Measurements from ENCODE around the gene PPP6R2.
A peak's percentile ranks its signal among the peaks of the same experiment; 100 is the strongest.

The PPP6R2 gene, protein sequence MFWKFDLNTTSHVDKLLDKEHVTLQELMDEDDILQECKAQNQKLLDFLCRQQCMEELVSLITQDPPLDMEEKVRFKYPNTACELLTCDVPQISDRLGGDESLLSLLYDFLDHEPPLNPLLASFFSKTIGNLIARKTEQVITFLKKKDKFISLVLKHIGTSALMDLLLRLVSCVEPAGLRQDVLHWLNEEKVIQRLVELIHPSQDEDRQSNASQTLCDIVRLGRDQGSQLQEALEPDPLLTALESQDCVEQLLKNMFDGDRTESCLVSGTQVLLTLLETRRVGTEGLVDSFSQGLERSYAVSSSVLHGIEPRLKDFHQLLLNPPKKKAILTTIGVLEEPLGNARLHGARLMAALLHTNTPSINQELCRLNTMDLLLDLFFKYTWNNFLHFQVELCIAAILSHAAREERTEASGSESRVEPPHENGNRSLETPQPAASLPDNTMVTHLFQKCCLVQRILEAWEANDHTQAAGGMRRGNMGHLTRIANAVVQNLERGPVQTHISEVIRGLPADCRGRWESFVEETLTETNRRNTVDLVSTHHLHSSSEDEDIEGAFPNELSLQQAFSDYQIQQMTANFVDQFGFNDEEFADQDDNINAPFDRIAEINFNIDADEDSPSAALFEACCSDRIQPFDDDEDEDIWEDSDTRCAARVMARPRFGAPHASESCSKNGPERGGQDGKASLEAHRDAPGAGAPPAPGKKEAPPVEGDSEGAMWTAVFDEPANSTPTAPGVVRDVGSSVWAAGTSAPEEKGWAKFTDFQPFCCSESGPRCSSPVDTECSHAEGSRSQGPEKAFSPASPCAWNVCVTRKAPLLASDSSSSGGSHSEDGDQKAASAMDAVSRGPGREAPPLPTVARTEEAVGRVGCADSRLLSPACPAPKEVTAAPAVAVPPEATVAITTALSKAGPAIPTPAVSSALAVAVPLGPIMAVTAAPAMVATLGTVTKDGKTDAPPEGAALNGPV

DNA sequence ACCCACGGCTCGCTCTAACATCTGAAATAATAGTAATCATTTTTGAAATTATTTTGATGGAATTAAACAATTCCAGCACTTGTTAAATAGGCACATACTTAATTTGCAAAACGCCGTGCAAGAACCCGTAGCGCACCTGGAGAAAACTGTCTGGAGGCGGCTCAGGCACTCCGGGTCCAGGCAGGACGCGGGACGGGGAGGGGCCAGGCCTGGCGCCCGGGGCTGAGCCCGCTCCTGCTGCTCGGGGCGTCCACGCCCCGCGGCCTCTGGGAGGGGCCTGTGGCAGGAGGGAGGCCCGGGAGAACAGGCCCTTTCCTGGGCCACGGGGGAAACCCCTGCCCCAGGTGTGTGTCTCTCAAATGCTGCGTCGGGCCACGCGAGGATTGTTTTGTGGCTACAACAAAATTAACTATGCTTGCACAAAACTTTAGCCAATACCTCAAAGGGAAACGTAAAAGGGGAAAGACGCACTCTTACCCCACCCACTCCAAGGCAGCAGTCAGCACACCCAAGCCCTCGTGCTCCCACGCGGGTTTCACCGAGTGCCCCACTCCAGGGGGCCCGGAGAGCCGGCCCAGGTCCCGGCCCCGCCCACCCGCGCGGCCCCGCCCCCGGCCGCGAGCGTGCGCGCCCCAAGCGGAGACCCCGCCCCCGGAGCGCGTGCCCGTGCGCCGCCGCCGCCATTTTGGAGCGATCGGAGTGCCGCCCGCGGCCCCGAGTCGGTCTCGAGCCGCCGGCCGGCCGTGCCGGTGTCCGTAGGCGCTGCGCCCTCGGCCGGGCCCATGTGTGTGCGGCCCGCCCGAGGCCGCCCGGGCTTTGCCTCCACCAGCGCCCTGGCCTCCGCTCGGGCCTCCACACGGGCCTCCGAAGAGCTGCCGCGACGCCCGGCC is at the start of gene PPP6R2:
Gene PPP6R2 (plus strand): TSS at position 677 of the 890 bp plus-strand sequence. CDS start 50,582 bp downstream, outside the sequence.
- peak; percentile 81 for DNase-seq

DNA sequence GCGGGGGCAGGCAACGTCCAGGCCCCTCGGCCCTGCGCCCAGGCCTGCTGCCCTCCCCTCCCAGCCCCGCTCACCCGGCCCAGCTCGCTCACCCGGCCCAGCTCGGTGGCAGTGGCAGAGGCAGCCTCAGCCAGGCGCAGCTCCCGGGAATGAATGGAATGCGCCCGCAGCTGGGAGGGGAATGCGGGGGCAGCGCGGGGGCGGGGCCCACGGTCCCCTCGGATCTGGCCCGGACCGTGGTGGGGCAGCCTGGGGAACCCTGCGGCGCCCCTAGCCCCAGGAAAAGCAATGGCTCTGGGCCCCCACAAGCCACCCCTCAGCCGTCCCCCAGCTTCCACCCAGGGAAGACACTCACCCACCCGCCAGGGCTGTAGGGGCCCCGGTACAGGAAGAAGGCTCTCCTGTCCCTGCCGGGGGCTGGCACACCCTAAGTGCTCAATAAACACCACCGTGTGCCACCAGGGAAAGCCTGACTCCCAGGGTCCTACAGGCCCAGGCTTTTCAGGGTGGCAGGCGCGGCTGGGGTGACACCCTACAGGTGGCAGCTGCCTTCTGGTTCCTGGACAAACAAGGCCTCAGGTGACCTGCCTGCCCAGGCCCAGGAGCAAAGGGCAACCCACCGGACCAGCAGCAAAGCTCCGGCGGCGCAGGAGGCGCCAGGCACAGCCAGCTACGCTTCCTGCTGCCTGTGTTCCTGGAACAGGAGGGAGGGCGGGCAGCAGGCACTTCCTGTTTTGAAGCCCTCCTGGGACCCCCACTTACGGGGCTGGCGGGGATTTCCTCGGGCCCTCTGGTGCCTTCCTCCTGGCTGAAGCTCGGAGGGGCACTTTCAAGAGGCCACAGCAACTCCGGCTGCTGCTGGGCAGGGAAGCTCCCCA is 49.4 kb upstream of the PPP6R2 start:
- no peak for DNase-seq

DNA sequence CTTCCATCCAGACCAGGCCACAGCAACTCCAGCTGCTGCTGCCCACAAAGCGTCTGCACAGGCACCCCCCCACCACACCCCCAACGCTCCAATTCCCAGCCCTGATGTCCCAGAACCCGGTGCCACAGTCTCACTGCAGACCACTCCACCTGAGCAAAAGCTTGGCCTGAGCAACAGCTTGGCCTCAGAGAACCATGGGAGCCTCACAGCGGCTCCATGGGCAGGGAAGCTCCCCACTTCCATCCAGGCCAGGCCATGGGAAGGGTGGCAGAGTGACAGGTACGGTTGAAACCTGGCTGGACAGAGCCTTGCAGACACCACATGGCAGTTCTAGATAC is 48.8 kb upstream of the PPP6R2 start:
- DNase-seq = no peak

DNA sequence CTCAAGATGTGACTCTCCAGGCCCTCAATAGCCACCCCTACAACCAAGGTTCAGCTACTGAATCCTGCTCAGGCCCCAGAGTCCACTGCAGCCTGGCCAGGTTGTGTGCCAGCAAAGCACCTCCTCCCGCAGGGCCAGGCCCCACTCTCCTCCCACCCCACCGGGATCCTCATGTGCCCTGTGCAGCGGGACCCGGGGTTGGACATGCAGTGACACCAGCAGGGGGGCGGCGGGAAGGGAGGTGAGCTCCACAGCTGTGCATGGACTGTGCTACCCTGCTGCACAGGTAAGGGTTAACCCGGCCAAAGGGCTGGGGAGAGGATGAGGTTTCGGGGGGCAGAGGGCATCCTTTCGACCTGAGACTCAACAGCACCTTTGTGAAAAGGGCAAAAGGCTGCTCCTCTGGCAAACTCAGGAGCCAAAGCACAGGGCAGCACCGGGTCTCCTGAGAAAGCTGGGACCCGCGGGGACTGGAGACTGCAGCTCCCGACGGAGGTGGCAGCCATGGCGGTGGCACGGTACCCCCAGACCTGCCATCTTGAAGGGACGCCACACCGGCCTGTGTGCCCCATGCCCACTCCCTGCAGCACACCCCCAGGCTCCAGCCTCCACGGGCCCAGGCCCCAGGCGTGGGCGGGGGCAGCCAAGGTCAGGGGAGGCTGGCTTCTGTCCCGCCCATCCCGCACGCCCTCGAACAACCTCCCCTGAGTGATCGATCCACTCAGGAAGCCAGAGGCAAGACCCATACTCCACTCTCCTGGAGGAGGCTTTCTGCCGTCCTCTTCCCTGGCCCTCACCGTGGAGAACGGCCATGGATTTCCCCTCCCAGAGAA is 46.3 kb upstream of the PPP6R2 start:
- DNase-seq = no peak

DNA sequence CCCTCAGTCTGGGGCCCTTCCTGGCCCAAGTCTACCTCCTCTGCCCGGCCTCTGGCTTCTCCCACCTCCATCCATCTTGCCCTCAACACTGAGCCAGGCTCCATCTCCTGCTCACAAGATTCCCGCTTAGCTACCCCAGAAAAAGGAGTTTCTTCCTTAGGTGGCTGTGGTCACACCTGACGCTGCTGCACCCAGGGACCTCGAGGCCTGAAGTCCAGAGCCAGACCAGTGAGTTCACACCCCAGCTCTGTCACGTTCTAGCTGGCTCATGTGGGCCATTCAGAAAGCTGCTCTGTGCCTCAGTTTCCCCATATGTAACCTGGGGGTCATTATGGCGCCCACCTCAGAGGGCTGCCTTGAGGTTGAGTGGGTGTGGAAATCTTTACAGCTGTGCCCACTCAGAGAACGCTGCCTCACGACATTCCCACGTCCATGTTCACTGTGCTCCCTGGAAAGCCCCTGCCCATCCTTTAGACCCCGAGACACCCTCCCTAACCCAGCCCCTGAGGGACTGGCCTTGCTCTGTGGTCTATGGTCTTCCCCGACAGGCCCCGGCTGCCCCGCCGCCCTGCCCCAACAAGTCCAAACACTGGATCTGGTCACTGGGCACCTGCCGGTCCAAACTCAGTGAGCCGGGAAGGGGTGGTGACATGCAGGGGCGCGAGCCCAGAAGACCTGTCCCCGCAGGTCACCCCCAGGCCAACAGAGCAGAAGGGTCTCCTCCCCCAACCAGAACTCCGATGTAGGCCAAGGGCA is 45.4 kb upstream of the PPP6R2 start:
- no peak for DNase-seq

DNA sequence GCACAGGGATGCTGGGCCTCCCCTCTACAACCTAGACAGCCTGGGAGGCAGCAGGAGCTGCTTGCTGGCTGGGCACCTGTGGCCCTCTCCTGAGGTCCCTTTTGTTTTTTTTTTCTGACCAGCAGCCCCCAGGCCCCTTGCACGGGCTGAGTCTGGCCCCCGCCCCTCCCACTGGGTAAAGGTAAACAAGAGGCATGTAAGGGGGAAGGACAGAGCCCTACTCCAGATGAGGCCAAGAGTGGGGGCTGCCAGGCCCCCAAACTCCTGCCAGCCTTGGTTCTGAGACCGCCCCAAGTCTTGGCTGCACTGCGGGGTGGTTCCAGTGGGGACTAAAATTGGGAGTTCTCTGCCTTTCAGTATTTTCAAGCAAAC is 44.9 kb upstream of the PPP6R2 start:
- no peak for DNase-seq

DNA sequence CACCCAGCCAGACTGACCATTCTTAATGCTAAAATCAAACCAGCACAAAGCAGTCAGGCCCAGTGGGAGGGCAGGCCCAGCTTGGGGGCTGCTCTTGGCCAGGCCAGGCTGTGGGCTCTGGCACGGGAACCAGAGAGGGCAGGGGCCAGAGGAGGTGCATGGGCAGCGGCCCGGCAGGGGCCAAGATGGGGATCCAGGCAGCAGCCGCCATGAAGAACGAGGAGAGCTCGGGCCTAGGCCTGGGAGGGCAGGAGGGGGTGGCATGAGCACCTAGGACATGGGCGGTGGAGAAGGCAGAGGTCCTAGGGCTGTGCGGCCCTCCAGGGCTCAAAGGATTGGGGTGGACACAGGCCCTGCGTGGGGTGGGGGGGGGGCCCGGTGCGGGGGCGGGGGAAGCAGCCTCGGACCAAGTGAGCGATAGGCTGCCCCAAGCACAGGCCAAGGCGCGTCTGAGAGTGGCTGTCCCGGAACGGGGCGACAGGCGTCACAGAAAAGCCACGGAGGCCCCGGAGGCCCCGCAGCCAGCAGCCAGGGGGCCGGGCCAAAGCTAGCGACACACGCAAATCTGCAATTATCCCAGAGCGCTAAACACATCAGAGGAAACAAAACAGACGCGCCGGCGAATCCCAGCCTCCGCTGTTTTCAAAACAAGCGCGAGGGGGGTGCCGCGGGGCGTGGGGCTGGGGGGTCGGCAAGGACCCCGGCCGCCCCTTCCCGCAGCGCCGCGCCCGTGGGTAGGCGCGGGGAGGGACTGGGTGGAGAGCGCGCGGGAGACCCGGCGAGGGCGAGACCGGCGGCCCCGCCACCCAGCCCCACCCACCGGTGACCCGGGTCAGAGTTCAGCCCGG is 44.0 kb upstream of the PPP6R2 start:
- no peak for DNase-seq

DNA sequence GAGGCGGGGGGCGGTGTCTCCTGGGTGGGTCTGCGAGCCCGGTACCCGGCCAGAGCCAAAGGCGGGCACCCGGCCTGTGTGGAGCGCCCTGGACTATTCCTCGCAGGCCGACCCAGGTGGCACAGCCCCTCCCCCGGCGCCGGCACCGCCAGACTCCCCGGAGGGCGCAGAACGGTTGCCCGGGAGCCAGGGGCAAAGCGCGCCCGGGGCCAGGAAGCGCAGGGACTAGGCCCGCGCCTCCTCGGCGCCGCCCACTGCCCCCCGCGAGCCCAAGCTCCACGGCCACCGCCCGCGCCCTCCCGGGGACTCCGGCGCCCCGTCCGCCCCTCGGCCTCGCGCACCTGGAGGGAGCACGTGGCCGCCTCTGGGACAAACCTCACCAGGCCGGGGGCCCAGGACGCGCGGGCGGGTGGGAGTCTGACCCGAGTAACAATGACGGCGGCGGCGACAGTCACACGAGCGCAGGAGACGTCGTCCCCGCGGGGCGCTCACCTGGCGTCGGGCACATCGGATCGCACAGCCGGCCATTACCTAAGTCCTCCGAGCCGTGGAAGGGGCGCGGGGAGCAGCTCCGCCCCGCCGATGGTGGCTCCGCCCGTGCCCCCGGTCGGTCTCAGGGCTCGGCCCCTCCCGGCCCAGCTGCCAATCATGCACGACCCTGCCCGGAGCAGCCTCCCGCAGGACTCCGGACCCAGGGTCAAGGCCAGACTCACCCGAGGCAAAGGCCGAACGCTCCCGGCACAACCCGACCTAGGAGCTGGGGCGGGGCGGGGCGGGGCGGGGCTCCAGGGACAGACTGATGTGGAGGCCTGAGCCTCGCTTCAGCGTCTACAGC is 43.1 kb upstream of the PPP6R2 start:
- DNase-seq = no peak

DNA sequence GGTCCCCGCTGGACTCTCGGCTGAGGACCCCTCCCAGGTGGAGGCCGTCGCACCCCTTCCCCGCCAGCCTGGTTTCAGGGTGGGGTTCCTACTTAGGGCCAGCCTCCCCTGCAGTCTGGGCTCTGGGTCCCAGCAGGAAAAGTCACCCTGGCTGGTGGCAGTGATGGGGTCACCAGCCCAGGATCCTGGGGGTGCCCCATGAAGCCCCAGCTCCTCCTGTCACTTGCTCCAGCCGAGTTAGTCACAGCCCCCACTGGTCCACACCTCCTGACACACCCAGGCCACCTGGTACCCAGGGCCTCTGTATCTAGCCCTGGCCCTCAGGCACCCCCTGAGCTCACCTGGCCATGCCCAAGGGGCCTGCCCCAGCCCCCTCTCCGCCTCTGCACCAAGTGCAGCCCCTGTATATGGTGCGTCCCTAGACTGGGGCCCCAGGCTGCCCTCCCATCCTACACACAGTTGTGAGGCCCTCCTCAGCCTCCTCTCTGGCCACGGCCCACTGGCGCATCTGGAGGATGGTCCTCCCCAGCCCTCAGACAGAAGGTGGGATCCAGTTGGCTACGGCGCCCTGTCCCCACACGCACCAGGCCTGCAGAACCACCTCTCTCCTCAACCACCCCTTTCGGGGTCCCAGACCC is 42.4 kb upstream of the PPP6R2 start:
- DNase-seq = no peak

DNA sequence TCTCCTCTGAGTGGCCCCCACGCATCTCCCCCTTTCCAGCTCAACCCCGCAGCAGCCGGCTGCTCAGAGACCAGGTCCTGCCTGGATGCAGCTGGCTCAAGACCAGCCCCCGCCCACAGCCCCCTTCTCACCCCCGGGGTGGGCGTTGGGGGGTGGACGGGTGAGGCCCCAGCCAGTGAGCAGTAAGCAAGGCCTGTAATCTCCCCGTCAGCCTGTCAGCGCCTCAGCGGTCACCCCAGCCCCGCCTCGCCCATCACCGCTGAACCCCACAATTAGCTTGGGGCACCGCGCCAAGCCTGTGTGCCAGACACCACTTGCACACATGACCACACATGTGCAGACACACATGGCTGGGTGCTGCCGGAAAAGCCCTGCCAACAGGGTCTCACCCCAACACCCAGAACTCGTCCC is 41.5 kb upstream of the PPP6R2 start:
- no peak for DNase-seq

DNA sequence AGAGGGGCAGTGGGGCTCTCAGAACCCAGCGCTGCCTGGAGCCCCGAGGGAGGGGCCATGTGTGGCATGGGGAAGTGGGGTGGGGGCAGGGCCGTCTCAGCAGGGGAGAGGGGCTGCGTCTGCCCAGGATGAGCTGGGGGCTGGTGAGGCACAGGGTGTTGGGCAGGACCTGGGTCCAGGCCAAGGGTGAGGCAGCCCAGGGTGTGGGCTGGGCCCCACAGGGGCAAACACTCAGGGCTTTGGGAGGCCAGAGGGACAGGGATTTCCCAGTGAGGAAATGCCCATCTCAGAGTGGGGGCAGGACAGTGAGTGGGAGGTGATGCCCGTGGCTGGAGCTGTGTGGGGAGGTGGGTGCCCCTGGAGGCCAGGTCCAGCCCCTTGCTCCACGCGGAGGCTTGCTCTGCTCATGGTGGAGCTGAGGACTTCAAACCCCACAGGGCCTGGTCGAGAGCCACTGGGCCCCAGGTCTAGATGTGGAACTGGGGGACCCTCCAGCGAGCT is 41.0 kb upstream of the PPP6R2 start:
- DNase-seq = no peak

DNA sequence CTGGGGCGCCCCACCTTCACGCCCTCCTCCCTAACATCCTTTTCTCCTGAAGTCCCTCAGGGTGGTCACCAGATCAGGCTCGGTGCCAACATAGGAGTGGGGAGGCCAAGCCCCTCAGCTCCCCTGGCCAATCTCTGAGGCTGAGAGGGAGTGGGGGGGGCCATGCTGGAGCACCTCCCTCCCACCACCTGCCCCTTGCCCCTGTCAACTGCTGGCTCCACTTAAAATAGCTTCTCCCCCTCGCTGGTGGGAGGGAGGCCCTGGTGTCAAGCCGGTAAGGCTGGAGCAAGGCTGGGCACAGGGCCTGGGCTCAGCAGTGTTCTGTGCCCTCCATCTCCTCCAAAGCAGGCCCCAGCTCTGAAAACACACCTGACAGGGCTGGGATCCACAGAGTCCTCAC is 40.6 kb upstream of the PPP6R2 start:
- no peak for DNase-seq

DNA sequence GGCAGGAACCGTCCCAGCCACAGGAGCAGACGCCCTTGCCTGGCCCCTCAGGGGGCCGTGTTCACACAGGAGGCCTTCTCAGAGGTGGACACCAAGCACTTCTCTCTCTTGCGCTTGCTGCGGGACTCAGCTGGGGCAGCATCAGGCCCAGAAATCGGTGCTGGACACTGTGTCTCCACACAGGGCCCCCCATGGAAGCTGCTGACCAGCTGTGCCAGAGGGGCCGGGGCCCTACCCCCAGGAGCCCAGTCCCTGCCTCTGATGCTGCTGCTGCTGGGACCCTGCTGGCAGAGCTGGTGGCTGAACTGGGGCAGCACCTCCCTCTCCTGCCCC is 39.6 kb upstream of the PPP6R2 start:
- no peak for DNase-seq

DNA sequence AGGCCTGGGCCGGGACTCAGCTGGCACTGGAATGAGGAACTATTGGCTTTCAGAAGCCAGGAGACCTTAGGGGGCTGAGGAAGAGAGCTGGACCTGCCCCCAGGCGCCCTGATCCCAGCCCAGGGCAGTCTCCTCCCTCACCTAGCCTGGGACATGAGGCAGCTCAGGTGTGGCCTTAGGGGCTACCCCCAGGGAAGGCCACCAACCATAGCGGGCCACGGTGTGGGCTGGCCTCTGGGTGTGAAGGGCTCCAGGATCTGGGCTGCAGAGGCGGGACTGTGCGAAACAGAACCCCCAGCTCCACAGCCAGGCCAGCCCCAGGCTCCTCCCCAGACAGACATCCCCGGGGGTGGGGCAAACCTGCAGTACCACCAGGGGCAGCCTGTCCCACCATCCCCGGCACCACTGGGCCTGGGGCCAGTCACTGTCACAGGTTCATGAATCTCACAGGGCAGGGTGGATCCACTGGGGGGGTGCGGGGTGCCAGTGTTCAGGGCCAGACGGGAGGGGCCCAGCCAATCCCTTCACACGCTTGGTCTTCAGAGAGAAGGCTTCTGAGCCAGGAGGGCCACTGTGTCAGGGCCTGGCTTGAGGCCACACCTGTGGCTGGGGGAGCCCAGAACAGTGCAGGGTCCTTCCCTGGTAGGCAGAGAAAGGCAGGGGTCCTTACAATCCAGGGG is 39.1 kb upstream of the PPP6R2 start:
- DNase-seq = no peak

DNA sequence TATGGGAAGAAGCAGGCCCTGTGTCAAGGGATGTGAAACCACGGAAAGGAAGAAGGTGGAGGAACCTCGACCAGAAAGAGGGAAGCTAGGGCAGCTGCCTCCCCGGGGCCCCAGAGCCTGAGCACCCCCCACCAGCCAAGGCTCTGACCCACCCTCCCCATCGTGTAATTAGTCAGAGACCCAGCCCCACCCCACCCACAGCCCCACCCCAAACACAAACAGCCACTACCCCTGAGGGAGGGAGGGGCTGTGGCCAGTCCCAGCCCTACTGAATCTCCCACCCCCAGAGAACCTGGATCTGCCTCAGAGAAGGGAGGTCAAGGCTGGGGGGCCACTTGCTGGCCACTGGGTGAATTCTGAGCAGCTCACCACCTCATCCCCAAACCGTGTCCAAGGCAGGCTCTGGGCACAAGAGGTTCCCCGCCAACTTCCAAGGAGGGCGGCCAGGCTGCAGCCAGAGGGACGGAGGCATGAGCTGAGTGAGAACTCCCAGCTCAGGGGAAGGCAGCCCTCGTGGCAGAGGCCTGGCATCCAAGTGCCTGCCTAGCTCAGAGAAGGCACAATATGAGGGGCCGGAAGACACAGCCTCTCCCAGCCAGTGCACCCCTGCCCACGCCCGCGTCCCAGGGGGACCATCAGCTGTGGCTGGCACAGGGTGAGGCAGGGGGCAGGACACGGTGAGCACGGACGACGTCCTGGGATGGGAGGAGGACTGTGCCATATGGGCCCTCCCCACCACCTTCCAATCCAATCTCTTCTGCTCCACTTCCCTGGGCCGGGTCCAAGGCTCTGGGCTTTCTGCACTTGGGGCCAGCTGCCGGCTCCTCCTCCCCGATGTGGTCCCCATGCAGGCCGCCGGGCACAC is 38.4 kb upstream of the PPP6R2 start:
- no peak for DNase-seq

DNA sequence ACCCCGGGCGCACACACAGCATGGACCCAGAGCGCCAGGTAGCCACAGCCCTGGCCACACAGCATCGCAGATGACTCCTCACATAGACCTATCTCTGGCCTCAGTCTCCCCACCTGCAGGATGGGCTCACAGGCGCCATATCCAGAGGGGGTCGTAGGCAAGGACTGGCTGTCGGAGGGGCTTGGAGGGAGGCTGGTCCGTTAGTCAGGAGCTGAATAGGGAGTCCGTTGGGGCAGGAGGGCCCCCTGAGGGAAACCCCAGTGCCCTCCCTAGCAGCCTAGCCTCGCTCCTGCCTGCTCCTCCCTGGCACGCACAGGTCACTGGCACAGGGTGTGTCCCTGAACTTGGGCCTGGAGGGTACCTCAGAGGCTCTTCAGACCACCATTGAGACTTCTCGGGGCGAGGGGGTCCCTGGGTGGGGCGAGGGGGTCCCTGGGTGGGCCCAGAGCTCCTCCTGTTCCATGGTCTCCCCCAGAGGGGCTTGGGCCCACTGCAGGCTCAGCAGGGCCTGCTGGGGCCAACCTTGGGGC is 37.7 kb upstream of the PPP6R2 start:
- no peak for DNase-seq

Measured in activated CD4-positive, alpha-beta T cell treated with anti-CD3 and anti-CD28 coated beads for 1 hour (primary cell).